Spleen (tissue), 7 donors: ENCODE data around the gene SLCO4A1.

Source experiments
- CTCF ChIP-seq, 11 experiments: fragments of 200-600 bp in 7 of 11; fragments of 450-650 bp in 4 of 11; sonication (generic) in 4 of 11; IDR thresholded peaks in 8 of 11; conservative IDR thresholded peaks in 3 of 11; 1 replicate in 7 of 11; 2 replicates in 4 of 11; pipeline versions ENCODE4 v1.4.0 to v1.8.0; 2016 to 2021; ENCODE audit warnings: antibody characterized with exemption in 11 of 11, inconsistent platforms in 4 of 11, mild to moderate bottlenecking in 1 of 11
- POLR2A ChIP-seq, 3 donors: fragments of 450-650 bp; IDR thresholded peaks; one replicate each; pipeline ENCODE4 v1.5.1; 2017; ENCODE audit warnings: antibody characterized with exemption in 3 of 3, mild to moderate bottlenecking in 1 of 3
- POLR2AphosphoS5 ChIP-seq, 3 donors: sonication (generic); formaldehyde crosslinking; IDR thresholded peaks; one replicate each; pipeline ENCODE4 v1.5.1; 2017; ENCODE audit warnings: antibody characterized with exemption in 3 of 3
- donor health status: DM: no; HTN: no; CAD: no; lungs with moderate emphysema.
- donor health status: DM: no; HTN: no; CAD: no.
- donor health status: DM: no; HTN: no; CAD: no.

GRCh38 chr20:62611819-62612218 is 30.5 kb upstream of the SLCO4A1 start:
- no peak for TF ChIP-seq CTCF (IDR thresholded peaks at IDR 0.05 in 8 of 11, conservative IDR thresholded peaks at IDR 0.05 in 3 of 11)
- TF ChIP-seq POLR2AphosphoS5 (IDR thresholded peaks at IDR 0.05): no peak
- no peak for TF ChIP-seq POLR2A (IDR thresholded peaks at IDR 0.05)
